ENCODE results near the gene UTF1.

DNA sequence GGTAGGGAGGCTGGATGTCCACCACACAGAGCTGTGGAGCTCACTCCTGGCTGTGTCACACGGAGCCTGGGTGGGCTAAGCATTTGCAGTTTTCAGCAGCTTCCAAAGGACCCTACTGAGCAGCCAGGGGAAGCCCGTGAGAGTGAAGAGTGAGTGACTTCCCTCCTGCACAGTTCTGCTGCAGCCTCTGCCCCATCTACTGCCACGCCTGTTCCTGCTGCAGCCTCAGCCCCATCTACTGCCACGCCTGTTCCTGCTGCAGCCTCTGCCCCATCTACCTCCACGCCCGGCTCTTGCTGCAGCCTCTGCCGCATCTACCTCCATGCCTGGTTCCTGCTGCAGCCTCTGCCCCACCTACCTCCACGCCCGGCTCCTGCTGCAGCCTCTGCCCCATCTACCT, 34.4 kb downstream of the UTF1 start:
- TF ChIP-seq EZH2 (IDR thresholded peaks at IDR 0.05; ENCODE audit: insufficient read depth, poor library complexity, severe bottlenecking) (no peak), EZH2phosphoT487 (IDR thresholded peaks at IDR 0.05; ENCODE audit: insufficient read depth, low read depth) (no peak)

All from GM23248 (cell line).